ENCODE measurements around the gene BIRC3.

BIRC3 gene

GRCh38 chr11:102347462-102348370, 30.4 kb downstream of the BIRC3 start:
- TF ChIP-seq REST (IDR thresholded peaks at IDR 0.05; ENCODE audit: insufficient read depth in 1 of 2, low read depth in 2 of 2, low read length in 2 of 2) = no peak
- TF ChIP-seq TAF1 (IDR thresholded peaks at IDR 0.05; ENCODE audit: borderline replicate concordance, insufficient read depth, low read length) = peak; percentile 3; the same call in 1 of the 2 replicates

GRCh38 chr11:102357116-102357515, 39.8 kb downstream of the BIRC3 start:
- TF ChIP-seq SIN3A (IDR thresholded peaks at IDR 0.05; ENCODE audit: borderline replicate concordance, insufficient read depth, low read length) (no peak), FOXP2 (optimal IDR thresholded peaks at IDR 0.05; ENCODE audit: borderline replicate concordance, extremely low read depth, extremely low read length, insufficient read depth) (no peak), POLR2AphosphoS5 (IDR thresholded peaks at IDR 0.05; ENCODE audit: low read depth, low read length) (no peak), REST (IDR thresholded peaks at IDR 0.05; ENCODE audit: insufficient read depth in 1 of 2, low read depth in 2 of 2, low read length in 2 of 2) (no peak), TAF1 (IDR thresholded peaks at IDR 0.05; ENCODE audit: borderline replicate concordance, insufficient read depth, low read length) (no peak)

- TF ChIP-seq POLR2AphosphoS5 (IDR thresholded peaks at IDR 0.05; ENCODE audit: low read depth, low read length) (no peak), FOXP2 (optimal IDR thresholded peaks at IDR 0.05; ENCODE audit: borderline replicate concordance, extremely low read depth, extremely low read length, insufficient read depth) (no peak), SIN3A (IDR thresholded peaks at IDR 0.05; ENCODE audit: borderline replicate concordance, insufficient read depth, low read length) (no peak), TAF1 (IDR thresholded peaks at IDR 0.05; ENCODE audit: borderline replicate concordance, insufficient read depth, low read length) (no peak), REST (IDR thresholded peaks at IDR 0.05; ENCODE audit: insufficient read depth in 1 of 2, low read depth in 2 of 2, low read length in 2 of 2) (no peak)
Measured at GRCh38 chr11:102359372-102359771, 42.1 kb downstream of the BIRC3 start.

- TF ChIP-seq FOXP2 (optimal IDR thresholded peaks at IDR 0.05; ENCODE audit: borderline replicate concordance, extremely low read depth, extremely low read length, insufficient read depth) (no peak), POLR2AphosphoS5 (IDR thresholded peaks at IDR 0.05; ENCODE audit: low read depth, low read length) (no peak)
Measured at GRCh38 chr11:102360681-102361080, 43.4 kb downstream of the BIRC3 start.

GRCh38 chr11:102361086-102362031, 44.1 kb downstream of the BIRC3 start:
- TF ChIP-seq SIN3A (IDR thresholded peaks at IDR 0.05; ENCODE audit: borderline replicate concordance, insufficient read depth, low read length) (no peak), FOXP2 (optimal IDR thresholded peaks at IDR 0.05; ENCODE audit: borderline replicate concordance, extremely low read depth, extremely low read length, insufficient read depth) (no peak), POLR2AphosphoS5 (IDR thresholded peaks at IDR 0.05; ENCODE audit: low read depth, low read length) (no peak), REST (IDR thresholded peaks at IDR 0.05; ENCODE audit: insufficient read depth in 1 of 2, low read depth in 2 of 2, low read length in 2 of 2) (no peak), TAF1 (IDR thresholded peaks at IDR 0.05; ENCODE audit: borderline replicate concordance, insufficient read depth, low read length) (no peak)

Data from PFSK-1 (cell line).